Vagina (tissue), 2 donors: Measurements from ENCODE around the gene R3HDM2.

Source experiments
- POLR2A ChIP-seq, 2 donors: fragments of 450-650 bp; IDR thresholded peaks; one replicate each; pipeline ENCODE4 v1.6.1; 2017; ENCODE audit warnings: antibody characterized with exemption in 2 of 2, mild to moderate bottlenecking in 2 of 2, moderate library complexity in 2 of 2
- TF ChIP-seq, protein P1 (sequence below), 3 experiments: fragments of 450-650 bp in 2 of 3; fragments of 200-600 bp in 1 of 3; sonication (generic) in 1 of 3; IDR thresholded peaks; one replicate each; pipeline ENCODE4 v1.5.1; 2017 to 2019; ENCODE audit warnings: antibody characterized with exemption in 3 of 3, mild to moderate bottlenecking in 2 of 3, moderate library complexity in 2 of 3

DNA sequence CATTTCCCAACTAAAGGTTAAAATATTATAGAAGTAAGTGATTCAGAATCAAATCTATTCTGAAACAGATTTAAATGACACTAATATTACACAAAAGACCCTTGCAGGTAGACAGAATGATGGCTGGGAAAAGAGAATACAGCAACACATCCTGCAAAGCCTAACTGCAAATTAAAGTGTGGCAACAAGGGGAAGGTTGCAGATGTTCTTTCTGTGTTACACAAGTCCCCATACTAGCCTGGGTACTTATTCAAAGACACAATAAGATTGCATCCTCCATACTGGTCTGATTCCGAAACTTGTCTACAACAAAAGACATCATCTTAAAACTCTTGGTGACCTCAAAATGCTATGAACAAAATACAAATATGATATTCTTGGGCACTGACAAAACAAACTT, 50.5 kb downstream of the R3HDM2 start:
- TF ChIP-seq, protein P1, sequence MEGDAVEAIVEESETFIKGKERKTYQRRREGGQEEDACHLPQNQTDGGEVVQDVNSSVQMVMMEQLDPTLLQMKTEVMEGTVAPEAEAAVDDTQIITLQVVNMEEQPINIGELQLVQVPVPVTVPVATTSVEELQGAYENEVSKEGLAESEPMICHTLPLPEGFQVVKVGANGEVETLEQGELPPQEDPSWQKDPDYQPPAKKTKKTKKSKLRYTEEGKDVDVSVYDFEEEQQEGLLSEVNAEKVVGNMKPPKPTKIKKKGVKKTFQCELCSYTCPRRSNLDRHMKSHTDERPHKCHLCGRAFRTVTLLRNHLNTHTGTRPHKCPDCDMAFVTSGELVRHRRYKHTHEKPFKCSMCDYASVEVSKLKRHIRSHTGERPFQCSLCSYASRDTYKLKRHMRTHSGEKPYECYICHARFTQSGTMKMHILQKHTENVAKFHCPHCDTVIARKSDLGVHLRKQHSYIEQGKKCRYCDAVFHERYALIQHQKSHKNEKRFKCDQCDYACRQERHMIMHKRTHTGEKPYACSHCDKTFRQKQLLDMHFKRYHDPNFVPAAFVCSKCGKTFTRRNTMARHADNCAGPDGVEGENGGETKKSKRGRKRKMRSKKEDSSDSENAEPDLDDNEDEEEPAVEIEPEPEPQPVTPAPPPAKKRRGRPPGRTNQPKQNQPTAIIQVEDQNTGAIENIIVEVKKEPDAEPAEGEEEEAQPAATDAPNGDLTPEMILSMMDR (IDR thresholded peaks at IDR 0.05), result no peak
- no peak for TF ChIP-seq POLR2A (IDR thresholded peaks at IDR 0.05)
